Testis (tissue), 2 donors: ENCODE results near the gene SHC4.

ENCODE experiments used
- POLR2A ChIP-seq: fragments of 450-650 bp; IDR thresholded peaks from one replicate; pipeline ENCODE4 v1.6.1; 2017; ENCODE audit warnings: antibody characterized with exemption, mild to moderate bottlenecking, moderate library complexity
- TF ChIP-seq, protein P1 (sequence below), 3 experiments: fragments of 450-650 bp in 2 of 3; fragments of 200-600 bp in 1 of 3; sonication (generic) in 1 of 3; IDR thresholded peaks; one replicate each; pipeline ENCODE4 v1.5.1; 2016 to 2019; ENCODE audit warnings: antibody characterized with exemption in 3 of 3, mild to moderate bottlenecking in 2 of 3, moderate library complexity in 1 of 3

DNA sequence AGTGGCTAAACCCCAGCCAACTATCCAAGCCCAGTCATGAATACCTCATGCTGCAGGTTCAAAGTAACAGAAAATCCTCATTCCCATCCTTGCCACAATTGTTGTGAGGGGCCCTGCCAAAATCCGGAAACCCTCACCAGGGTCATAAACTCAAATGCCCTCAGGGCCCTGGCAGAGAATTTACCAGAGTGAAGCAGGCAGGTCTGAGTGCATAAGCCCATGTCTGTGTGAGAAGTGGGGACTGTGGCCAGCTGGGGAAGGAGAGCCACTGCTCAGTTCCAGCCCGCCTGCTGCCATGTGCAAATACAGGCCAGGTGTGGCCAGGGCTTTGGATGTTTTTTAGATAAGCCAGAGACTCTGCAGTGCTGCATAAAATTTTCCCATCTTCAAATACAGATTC, 159.8 kb downstream of the SHC4 start:
- no peak for TF ChIP-seq POLR2A
- TF ChIP-seq, protein P1, sequence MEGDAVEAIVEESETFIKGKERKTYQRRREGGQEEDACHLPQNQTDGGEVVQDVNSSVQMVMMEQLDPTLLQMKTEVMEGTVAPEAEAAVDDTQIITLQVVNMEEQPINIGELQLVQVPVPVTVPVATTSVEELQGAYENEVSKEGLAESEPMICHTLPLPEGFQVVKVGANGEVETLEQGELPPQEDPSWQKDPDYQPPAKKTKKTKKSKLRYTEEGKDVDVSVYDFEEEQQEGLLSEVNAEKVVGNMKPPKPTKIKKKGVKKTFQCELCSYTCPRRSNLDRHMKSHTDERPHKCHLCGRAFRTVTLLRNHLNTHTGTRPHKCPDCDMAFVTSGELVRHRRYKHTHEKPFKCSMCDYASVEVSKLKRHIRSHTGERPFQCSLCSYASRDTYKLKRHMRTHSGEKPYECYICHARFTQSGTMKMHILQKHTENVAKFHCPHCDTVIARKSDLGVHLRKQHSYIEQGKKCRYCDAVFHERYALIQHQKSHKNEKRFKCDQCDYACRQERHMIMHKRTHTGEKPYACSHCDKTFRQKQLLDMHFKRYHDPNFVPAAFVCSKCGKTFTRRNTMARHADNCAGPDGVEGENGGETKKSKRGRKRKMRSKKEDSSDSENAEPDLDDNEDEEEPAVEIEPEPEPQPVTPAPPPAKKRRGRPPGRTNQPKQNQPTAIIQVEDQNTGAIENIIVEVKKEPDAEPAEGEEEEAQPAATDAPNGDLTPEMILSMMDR (IDR thresholded peaks at IDR 0.05): no peak
